Transverse colon (tissue), 4 donors: ENCODE data around the gene ARRB1. TPM values are rescaled to one million over a fixed set of nuclear protein-coding genes. Genes with fewer than 3 reads are reported as not detected.
A peak's percentile ranks its signal among the peaks of the same experiment; 100 is the strongest.

Experiments
- DNase-seq: peaks from one replicate; pipeline ENCODE4 v3.0.0-alpha.2; 2019
- H3K27ac ChIP-seq, 4 donors: fragments of 200-600 bp; sonication (generic); 2 replicates each; pipeline ENCODE4 v1.5.1; 2016 to 2018; ENCODE audit warnings: inconsistent platforms in 4 of 4
- H3K27me3 ChIP-seq: fragments of 200-600 bp; sonication (generic); 2 replicates; pipeline ENCODE4 v1.5.1; 2017; ENCODE audit warnings: inconsistent platforms
- H3K36me3 ChIP-seq, 4 donors: fragments of 200-600 bp; sonication (generic); 2 replicates each; pipeline ENCODE4 v1.5.1; 2017 to 2019; ENCODE audit warnings: inconsistent platforms in 4 of 4
- H3K4me1 ChIP-seq, 4 donors: fragments of 200-600 bp; sonication (generic); 2 replicates each; pipeline ENCODE4 v1.5.1; 2017 to 2020; ENCODE audit warnings: inconsistent platforms in 4 of 4
- H3K4me3 ChIP-seq, 4 donors: fragments of 200-600 bp; sonication (generic); 1 replicate in 1 of 4; 2 replicates in 3 of 4; pipeline versions ENCODE4 v1.5.1 to v1.6.1; 2017 to 2019; ENCODE audit warnings: inconsistent platforms in 4 of 4
- H3K9me3 ChIP-seq, 2 donors: fragments of 200-600 bp; sonication (generic); 2 replicates each; pipeline ENCODE4 v1.5.1; 2017 to 2019; ENCODE audit warnings: inconsistent platforms in 2 of 2
- CTCF ChIP-seq, 5 experiments: fragments of 200-600 bp in 3 of 5; fragments of 450-650 bp in 2 of 5; sonication (generic) in 3 of 5; IDR thresholded peaks; 1 replicate in 2 of 5; 2 replicates in 3 of 5; pipeline ENCODE4 v1.5.1; 2016 to 2017; ENCODE audit warnings: antibody characterized with exemption in 5 of 5, inconsistent platforms in 3 of 5, mild to moderate bottlenecking in 2 of 5, moderate library complexity in 1 of 5
- EP300 ChIP-seq: sonication (generic); formaldehyde crosslinking; IDR thresholded peaks from one replicate; pipeline ENCODE4 v1.6.1; 2017; ENCODE audit warnings: antibody characterized with exemption, low read depth
- POLR2A ChIP-seq: fragments of 450-650 bp; IDR thresholded peaks from one replicate; pipeline ENCODE4 v1.6.1; 2016; ENCODE audit warnings: antibody characterized with exemption, mild to moderate bottlenecking, moderate library complexity
- POLR2AphosphoS5 ChIP-seq, 3 donors: sonication (generic); formaldehyde crosslinking; IDR thresholded peaks; one replicate each; pipeline ENCODE4 v1.6.1; 2016; ENCODE audit warnings: antibody characterized with exemption in 3 of 3
- WGBS, 2 donors: methylation state at CpG; one replicate each; pipeline ENCODE4 v1.1.5; 2018; ENCODE audit warnings: low coverage in 1 of 2; 5-methylcytosine and 5-hydroxymethylcytosine counted together
- in situ Hi-C, 4 donors: fragments of 200-750 bp; cut with MboI; loops; one replicate each; pipeline versions ENCODE4 v1.15.0 to v1.15.1; 2017; ENCODE audit warnings: low sequenced_read_pairs in 3 of 4, low pct_ligation_motif_present in 1 of 4, low pct_unique_long_range_greater_than_20kb in 1 of 4
- intact Hi-C: fragments of 100-400 bp; cut with DNase I; formaldehyde crosslinking; loops from one replicate; pipeline ENCODE4 v1.15.1; 2023; ENCODE audit warnings: low total_unique reads
- total RNA-seq, 4 donors: library from RNA; depleted of rRNA; stranded (reverse); fragments of >200 nt; gene quantifications; one replicate each; pipeline ENCODE4 v1.1.0, GENCODE V29; 2016

The ARRB1 gene
- total RNA-seq, 4 donors from 2014 or later = 55.7 to 88.2 (median 78.0) TPM

GRCh38 chr11:75346912-75347647, 4.4 kb downstream of the ARRB1 start:
- Histone ChIP-seq H3K4me1 (peaks cover 68 to 88% (median 85%) of the 10 kb centered on the region in 4 donors), H3K27me3 (no peaks in the 10 kb centered on the region), H3K36me3 (no peaks in the 10 kb centered on the region), H3K27ac (peak overlapping the region; percentile 91 to 97 (median 94)), H3K9me3 (no peaks in the 10 kb centered on the region), H3K4me3 (no peak overlapping the region)
- in situ Hi-C loops (no loop called here), intact Hi-C loops (no loop called here)
- DNase-seq = no peak
- TF ChIP-seq CTCF (IDR thresholded peaks at IDR 0.05) = no peak
- no peak for TF ChIP-seq POLR2A
- no peak for TF ChIP-seq EP300
- TF ChIP-seq POLR2AphosphoS5 (IDR thresholded peaks at IDR 0.05) = no peak
- 68% methylated on average over 11 of the region's 11 CpGs; no CpG with 5 or more reads in 1 of the 2 donors for WGBS, 2 donors

GRCh38 chr11:75346296-75346695, 5.2 kb downstream of the ARRB1 start:
- no peaks in the 10 kb centered on the region for H3K9me3 ChIP-seq
- peaks cover 76 to 94% (median 92%) of the 10 kb centered on the region in 4 donors for H3K4me1 ChIP-seq
- no peak for DNase-seq
- WGBS, 2 donors = 87 to 100% methylated on average over 2 to 4 of the region's 4 CpGs
- intact Hi-C loops = no loop called here
- peak overlapping the region; percentile 91 to 97 (median 94) for H3K27ac ChIP-seq
- in situ Hi-C loops = no loop called here
- no peaks in the 10 kb centered on the region for H3K27me3 ChIP-seq
- H3K4me3 ChIP-seq = no peak overlapping the region
- no peaks in the 10 kb centered on the region for H3K36me3 ChIP-seq
- TF ChIP-seq CTCF (IDR thresholded peaks at IDR 0.05) = no peak
- TF ChIP-seq POLR2A = no peak
- no peak for TF ChIP-seq EP300
- TF ChIP-seq POLR2AphosphoS5 (IDR thresholded peaks at IDR 0.05) = no peak

GRCh38 chr11:75345455-75346160, 5.9 kb downstream of the ARRB1 start:
- no peak for TF ChIP-seq EP300
- no peak for TF ChIP-seq POLR2A
- TF ChIP-seq POLR2AphosphoS5 (IDR thresholded peaks at IDR 0.05) = no peak
- TF ChIP-seq CTCF (IDR thresholded peaks at IDR 0.05) = no peak
- peak overlapping the region; percentile 91 to 97 (median 94) for H3K27ac ChIP-seq
- in situ Hi-C loops = no loop called here
- H3K4me1 ChIP-seq = peaks cover 83 to 100% (median 99%) of the 10 kb centered on the region in 4 donors
- intact Hi-C loops = no loop called here
- H3K27me3 ChIP-seq = no peaks in the 10 kb centered on the region
- 78% methylated on average over 8 of the region's 8 CpGs; no CpG with 5 or more reads in 1 of the 2 donors for WGBS, 2 donors
- no peak overlapping the region for H3K4me3 ChIP-seq
- DNase-seq = no peak
- H3K9me3 ChIP-seq = no peaks in the 10 kb centered on the region
- H3K36me3 ChIP-seq = no peaks in the 10 kb centered on the region

- TF ChIP-seq EP300 = no peak
- in situ Hi-C loops = no loop called here
- intact Hi-C loops = no loop called here
- 56% methylated on average over 11 of the region's 11 CpGs; no CpG with 5 or more reads in 1 of the 2 donors for WGBS, 2 donors
- H3K27me3 ChIP-seq = no peaks in the 10 kb centered on the region
- no peaks in the 10 kb centered on the region for H3K9me3 ChIP-seq
- no peak overlapping the region for H3K4me3 ChIP-seq
- H3K27ac ChIP-seq = peak overlapping the region; percentile 91 to 97 (median 94)
- H3K36me3 ChIP-seq = no peaks in the 10 kb centered on the region
- peaks cover 90 to 100% (median 99%) of the 10 kb centered on the region in 4 donors for H3K4me1 ChIP-seq
- DNase-seq = no peak
These were observed 6.6 kb downstream of the ARRB1 start for GRCh38 chr11:75344761-75345454.
